Measurements from ENCODE around the gene SPACA6. TPM values are rescaled to one million over a fixed set of nuclear protein-coding genes. Genes with fewer than 3 reads are reported as not detected.

The SPACA6 gene
- total and polyA plus RNA-seq, 9 of the 15 experiments (the other 6 are each of a cell fraction or from before 2014, with no cell fraction given): 1.3 to 17.3 (median 6.2) TPM

DNA sequence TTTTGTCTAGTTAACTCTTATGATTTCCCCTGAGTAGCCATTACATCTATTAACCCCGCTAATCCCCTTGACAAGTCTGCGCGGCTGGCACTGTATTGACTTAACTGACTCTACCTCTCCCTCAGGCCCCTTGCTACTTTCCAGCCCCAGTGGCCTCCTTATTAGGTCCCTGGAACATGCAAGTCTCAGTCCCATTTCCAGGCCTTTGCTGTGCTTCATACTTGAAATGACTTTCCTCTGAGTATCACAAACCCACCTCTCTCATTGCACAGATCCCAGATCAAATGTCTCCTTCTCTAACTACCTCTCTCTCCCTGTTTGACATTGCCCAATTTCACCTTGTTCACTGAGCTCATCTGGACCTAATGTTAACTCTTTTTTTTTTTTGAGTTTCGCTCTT, 13.2 kb downstream of the SPACA6 start:
- FAIRE-seq: no peak
- POLR2A ChIA-PET: no interaction called here
- DNase-seq (ENCODE audit: extremely low read depth in 1 of 4, low spot score in 3 of 4): no peak
- no peak overlapping the region for H3K4me3 ChIP-seq
- no peak overlapping the region for H3K27ac ChIP-seq (ENCODE audit: extremely low read depth, low read depth, low read length)
- H2AFZ ChIP-seq (ENCODE audit: low read depth, low read length): no peak overlapping the region
- CTCF ChIA-PET (ENCODE audit: low intra/inter-chr PET ratio): no interaction called here
- H4K20me1 ChIP-seq (replicated peaks; ENCODE audit: control insufficient read depth, insufficient read depth, low read length): no peaks in the 10 kb centered on the region
- no TSS peak for BruUV-seq (replicated peaks)
- peaks cover 22% of the 10 kb centered on the region for H3K79me2 ChIP-seq (ENCODE audit: control insufficient read depth, insufficient read depth, low read length)
- no peaks in the 10 kb centered on the region; a peak in 1 of 5 replicates for H3K27me3 ChIP-seq (ENCODE audit: control insufficient read depth in 2 of 2, insufficient read depth in 2 of 2, low read length in 2 of 2)
- in situ Hi-C loops (cut with MboI) (no loop called here), intact Hi-C loops (cut with micrococcal nuclease) (no loop called here)
- no peak overlapping the region for H3K4me2 ChIP-seq (ENCODE audit: insufficient read depth, low read length)
- no peak overlapping the region for H3K9ac ChIP-seq (ENCODE audit: insufficient read depth in 1 of 2, low read depth in 2 of 2, low read length in 2 of 2)
- H3K4me1 ChIP-seq (replicated peaks in 1 of 2; ENCODE audit: control insufficient read depth in 2 of 2, insufficient read depth in 2 of 2, low read length in 2 of 2): peaks cover 27 to 38% of the 10 kb centered on the region in 2 experiments
- no peaks in the 10 kb centered on the region for H3K9me1 ChIP-seq (ENCODE audit: control insufficient read depth, insufficient read depth, low read length)
- peaks cover 23% of the 10 kb centered on the region; the same call in 2 of the 3 replicates for H3K36me3 ChIP-seq (ENCODE audit: control insufficient read depth, insufficient read depth, low read length)
- WGBS (ENCODE audit: insufficient coverage, low coverage, missing lambda C conversion rate): 89% methylated on average over 3 of the region's 4 CpGs
- no peak for ATAC-seq
- no peaks in the 10 kb centered on the region for H3K9me3 ChIP-seq (replicated peaks; ENCODE audit: control insufficient read depth, insufficient read depth, low read depth, low read length)
- TF ChIP-seq ZZZ3 (IDR thresholded peaks at IDR 0.05) (no peak), ZNF707 (CRISPR knock-in tag; conservative IDR thresholded peaks at IDR 0.05) (no peak), KDM1A (IDR thresholded peaks at IDR 0.05) (no peak), SNIP1 (IDR thresholded peaks at IDR 0.05; ENCODE audit: low read depth) (no peak), ZNF408 (CRISPR knock-in tag; IDR thresholded peaks at IDR 0.05; ENCODE audit: low read depth) (no peak), CBX5 (IDR thresholded peaks at IDR 0.05; ENCODE audit: borderline replicate concordance, low read depth) (no peak), TAF1 (IDR thresholded peaks at IDR 0.05; ENCODE audit: control insufficient read depth, extremely low read depth, insufficient read depth, low read length, severe bottlenecking) (no peak), NFXL1 (CRISPR knock-in tag; IDR thresholded peaks at IDR 0.05) (no peak), ZKSCAN3 (CRISPR knock-in tag; IDR thresholded peaks at IDR 0.05) (no peak), MEIS2 (IDR thresholded peaks at IDR 0.05; ENCODE audit: partially characterized antibody) (no peak), MAFF (IDR thresholded peaks at IDR 0.05; ENCODE audit: low read length) (no peak)
- TF ChIP-seq, protein P1, sequence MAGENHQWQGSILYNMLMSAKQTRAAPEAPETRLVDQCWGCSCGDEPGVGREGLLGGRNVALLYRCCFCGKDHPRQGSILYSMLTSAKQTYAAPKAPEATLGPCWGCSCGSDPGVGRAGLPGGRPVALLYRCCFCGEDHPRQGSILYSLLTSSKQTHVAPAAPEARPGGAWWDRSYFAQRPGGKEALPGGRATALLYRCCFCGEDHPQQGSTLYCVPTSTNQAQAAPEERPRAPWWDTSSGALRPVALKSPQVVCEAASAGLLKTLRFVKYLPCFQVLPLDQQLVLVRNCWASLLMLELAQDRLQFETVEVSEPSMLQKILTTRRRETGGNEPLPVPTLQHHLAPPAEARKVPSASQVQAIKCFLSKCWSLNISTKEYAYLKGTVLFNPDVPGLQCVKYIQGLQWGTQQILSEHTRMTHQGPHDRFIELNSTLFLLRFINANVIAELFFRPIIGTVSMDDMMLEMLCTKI (IDR thresholded peaks at IDR 0.05; ENCODE audit: partially characterized antibody): no peak
- TF ChIP-seq, protein P2, sequence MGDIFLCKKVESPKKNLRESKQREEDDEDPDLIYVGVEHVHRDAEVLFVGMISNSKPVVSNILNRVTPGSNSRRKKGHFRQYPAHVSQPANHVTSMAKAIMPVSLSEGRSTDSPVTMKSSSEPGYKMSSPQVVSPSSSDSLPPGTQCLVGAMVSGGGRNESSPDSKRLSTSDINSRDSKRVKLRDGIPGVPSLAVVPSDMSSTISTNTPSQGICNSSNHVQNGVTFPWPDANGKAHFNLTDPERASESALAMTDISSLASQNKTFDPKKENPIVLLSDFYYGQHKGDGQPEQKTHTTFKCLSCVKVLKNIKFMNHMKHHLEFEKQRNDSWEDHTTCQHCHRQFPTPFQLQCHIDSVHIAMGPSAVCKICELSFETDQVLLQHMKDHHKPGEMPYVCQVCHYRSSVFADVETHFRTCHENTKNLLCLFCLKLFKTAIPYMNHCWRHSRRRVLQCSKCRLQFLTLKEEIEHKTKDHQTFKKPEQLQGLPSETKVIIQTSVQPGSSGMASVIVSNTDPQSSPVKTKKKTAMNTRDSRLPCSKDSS (IDR thresholded peaks at IDR 0.05; ENCODE audit: low read depth, partially characterized antibody): no peak
- TF ChIP-seq, protein P3, sequence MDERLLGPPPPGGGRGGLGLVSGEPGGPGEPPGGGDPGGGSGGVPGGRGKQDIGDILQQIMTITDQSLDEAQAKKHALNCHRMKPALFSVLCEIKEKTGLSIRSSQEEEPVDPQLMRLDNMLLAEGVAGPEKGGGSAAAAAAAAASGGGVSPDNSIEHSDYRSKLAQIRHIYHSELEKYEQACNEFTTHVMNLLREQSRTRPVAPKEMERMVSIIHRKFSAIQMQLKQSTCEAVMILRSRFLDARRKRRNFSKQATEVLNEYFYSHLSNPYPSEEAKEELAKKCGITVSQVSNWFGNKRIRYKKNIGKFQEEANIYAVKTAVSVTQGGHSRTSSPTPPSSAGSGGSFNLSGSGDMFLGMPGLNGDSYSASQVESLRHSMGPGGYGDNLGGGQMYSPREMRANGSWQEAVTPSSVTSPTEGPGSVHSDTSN (CRISPR knock-in tag; IDR thresholded peaks at IDR 0.05; ENCODE audit: low read depth): no peak
- TF ChIP-seq, protein P3 (tag; conservative IDR thresholded peaks at IDR 0.05; ENCODE audit: low read depth): no peak
- TF ChIP-seq, protein P4, sequence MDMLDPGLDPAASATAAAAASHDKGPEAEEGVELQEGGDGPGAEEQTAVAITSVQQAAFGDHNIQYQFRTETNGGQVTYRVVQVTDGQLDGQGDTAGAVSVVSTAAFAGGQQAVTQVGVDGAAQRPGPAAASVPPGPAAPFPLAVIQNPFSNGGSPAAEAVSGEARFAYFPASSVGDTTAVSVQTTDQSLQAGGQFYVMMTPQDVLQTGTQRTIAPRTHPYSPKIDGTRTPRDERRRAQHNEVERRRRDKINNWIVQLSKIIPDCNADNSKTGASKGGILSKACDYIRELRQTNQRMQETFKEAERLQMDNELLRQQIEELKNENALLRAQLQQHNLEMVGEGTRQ (CRISPR knock-in tag; IDR thresholded peaks at IDR 0.05): no peak
- TF ChIP-seq, protein P5, sequence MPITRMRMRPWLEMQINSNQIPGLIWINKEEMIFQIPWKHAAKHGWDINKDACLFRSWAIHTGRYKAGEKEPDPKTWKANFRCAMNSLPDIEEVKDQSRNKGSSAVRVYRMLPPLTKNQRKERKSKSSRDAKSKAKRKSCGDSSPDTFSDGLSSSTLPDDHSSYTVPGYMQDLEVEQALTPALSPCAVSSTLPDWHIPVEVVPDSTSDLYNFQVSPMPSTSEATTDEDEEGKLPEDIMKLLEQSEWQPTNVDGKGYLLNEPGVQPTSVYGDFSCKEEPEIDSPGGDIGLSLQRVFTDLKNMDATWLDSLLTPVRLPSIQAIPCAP (CRISPR knock-in tag; IDR thresholded peaks at IDR 0.05; ENCODE audit: borderline replicate concordance): no peak
